HCT116 (cell line): Measurements from ENCODE around the gene HHATL.

Experiments used
- CEBPB ChIP-seq: IDR thresholded peaks from 2 replicates; pipeline ENCODE4 v1.6.1; 2012; ENCODE audit warnings: low read depth
- EGR1 ChIP-seq: IDR thresholded peaks from 2 replicates; pipeline ENCODE4 v1.6.1; 2012; ENCODE audit warnings: low read depth
- EZH2 ChIP-seq: fragments of 200-600 bp; sonication (generic); IDR thresholded peaks from 2 replicates; pipeline ENCODE4 v1.6.1; 2017; ENCODE audit warnings: antibody characterized with exemption, mixed run types
- EZH2phosphoT487 ChIP-seq: fragments of 200-600 bp; IDR thresholded peaks from 2 replicates; pipeline ENCODE4 v1.6.1; 2018; ENCODE audit warnings: antibody characterized with exemption, borderline replicate concordance
- JUND ChIP-seq: IDR thresholded peaks from 2 replicates; pipeline ENCODE4 v1.6.1; 2012
- POLR2A ChIP-seq: IDR thresholded peaks from 2 replicates; pipeline ENCODE4 v1.7.0; 2011; ENCODE audit warnings: borderline replicate concordance; ENCODE audit not compliant: insufficient read depth, insufficient read length; ENCODE audit errors: extremely low read depth
- RAD21 ChIP-seq: IDR thresholded peaks from 2 replicates; pipeline ENCODE4 v1.6.1; 2012; ENCODE audit warnings: low read depth, mild to moderate bottlenecking
- TCF7L2 ChIP-seq: IDR thresholded peaks from 2 replicates; pipeline ENCODE4 v1.7.0; 2011; ENCODE audit warnings: borderline replicate concordance, inconsistent platforms; ENCODE audit not compliant: insufficient read depth, insufficient read length; ENCODE audit errors: extremely low read depth
- YY1 ChIP-seq: IDR thresholded peaks from 2 replicates; pipeline ENCODE4 v1.6.1; 2011; ENCODE audit warnings: low read length, low read depth, moderate library complexity, mild to moderate bottlenecking; ENCODE audit not compliant: insufficient replicate concordance; ENCODE audit errors: extremely low read depth
- TF ChIP-seq, protein P1 (sequence below), 3 experiments: fragments of 200-600 bp in 1 of 3; sonication (generic) in 1 of 3; IDR thresholded peaks in 2 of 3; conservative IDR thresholded peaks in 1 of 3; 2 replicates each; pipeline ENCODE4 v1.5.1; 2012 to 2017; ENCODE audit warnings: low read depth in 2 of 3, low read length in 2 of 3, antibody characterized with exemption in 1 of 3, borderline replicate concordance in 1 of 3, control low read depth in 1 of 3, mild to moderate bottlenecking in 1 of 3, mixed read lengths in 1 of 3, mixed run types in 1 of 3, moderate library complexity in 1 of 3; ENCODE audit not compliant: insufficient read depth in 1 of 3
- TF ChIP-seq, protein P2 (sequence below): IDR thresholded peaks from 2 replicates; pipeline ENCODE4 v1.6.1; 2012
- TF ChIP-seq, protein P3 (sequence below): IDR thresholded peaks from 2 replicates; pipeline ENCODE4 v1.6.1; 2012; ENCODE audit warnings: low read depth
- TF ChIP-seq, protein P4 (sequence below): IDR thresholded peaks from 2 replicates; pipeline ENCODE4 v1.6.1; 2011; ENCODE audit warnings: mild to moderate bottlenecking, low read length, moderate library complexity; ENCODE audit not compliant: insufficient replicate concordance; ENCODE audit errors: extremely low read depth

DNA sequence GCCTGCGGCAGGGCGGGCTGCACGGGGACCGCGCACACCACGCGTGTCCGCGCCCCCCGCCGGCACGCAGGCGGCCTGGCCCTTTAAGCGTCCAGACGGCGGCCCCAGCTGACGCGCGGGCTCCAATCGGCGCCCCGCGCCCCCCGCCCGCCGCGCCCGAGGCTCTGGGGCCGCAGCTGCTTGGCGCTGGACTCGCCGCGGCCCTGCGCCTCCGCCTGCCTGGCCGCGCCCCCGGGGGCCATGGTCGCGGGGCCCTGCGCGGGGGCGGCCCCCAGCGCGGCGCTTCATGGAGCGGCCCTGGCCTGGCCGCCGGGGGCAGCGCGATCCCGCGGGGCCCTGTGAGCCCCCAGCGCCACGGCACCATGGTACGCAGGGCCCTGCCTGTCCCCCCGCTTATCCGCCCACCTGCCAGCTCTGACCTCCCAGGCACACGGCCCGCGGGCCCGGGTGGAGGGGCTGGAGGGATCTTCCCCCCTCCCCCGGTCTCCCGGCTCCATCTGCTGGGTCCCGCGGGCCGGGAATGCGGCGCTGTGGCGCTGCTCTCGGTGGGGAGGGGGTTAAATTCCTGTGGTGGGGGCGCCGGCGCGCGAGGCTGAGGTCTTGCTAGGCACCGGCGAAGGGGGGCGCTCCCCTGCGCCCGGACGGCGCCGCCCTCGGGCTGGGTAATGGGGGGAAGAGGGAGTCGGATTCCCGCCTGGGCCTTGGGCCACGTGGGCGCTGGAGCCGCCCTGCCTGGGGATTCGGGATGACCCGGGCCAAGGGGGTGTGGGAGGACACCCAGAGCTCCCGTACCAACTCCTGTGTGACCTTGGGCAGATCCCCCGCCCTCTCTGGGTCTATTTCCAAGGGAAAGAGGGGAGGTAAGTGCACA is 48.0 kb downstream of the HHATL start:
- TF ChIP-seq, protein P1, sequence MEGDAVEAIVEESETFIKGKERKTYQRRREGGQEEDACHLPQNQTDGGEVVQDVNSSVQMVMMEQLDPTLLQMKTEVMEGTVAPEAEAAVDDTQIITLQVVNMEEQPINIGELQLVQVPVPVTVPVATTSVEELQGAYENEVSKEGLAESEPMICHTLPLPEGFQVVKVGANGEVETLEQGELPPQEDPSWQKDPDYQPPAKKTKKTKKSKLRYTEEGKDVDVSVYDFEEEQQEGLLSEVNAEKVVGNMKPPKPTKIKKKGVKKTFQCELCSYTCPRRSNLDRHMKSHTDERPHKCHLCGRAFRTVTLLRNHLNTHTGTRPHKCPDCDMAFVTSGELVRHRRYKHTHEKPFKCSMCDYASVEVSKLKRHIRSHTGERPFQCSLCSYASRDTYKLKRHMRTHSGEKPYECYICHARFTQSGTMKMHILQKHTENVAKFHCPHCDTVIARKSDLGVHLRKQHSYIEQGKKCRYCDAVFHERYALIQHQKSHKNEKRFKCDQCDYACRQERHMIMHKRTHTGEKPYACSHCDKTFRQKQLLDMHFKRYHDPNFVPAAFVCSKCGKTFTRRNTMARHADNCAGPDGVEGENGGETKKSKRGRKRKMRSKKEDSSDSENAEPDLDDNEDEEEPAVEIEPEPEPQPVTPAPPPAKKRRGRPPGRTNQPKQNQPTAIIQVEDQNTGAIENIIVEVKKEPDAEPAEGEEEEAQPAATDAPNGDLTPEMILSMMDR (IDR thresholded peaks at IDR 0.05 in 2 of 3, conservative IDR thresholded peaks at IDR 0.05 in 1 of 3; ENCODE audit: borderline replicate concordance in 1 of 3, insufficient read depth in 1 of 3, low read depth in 2 of 3, low read length in 2 of 3) = 0 out of 6 replicates have a peak, but pooled peaks of 1 of the 3 experiments have one; percentile 18
- TF ChIP-seq TCF7L2 = no peak
- TF ChIP-seq POLR2A = no peak
- TF ChIP-seq, protein P2, sequence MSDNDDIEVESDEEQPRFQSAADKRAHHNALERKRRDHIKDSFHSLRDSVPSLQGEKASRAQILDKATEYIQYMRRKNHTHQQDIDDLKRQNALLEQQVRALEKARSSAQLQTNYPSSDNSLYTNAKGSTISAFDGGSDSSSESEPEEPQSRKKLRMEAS = no peak
- peak; percentile 32 for TF ChIP-seq YY1
- no peak for TF ChIP-seq EGR1
- TF ChIP-seq EZH2 = no peak
- TF ChIP-seq CEBPB = no peak
- TF ChIP-seq, protein P3, sequence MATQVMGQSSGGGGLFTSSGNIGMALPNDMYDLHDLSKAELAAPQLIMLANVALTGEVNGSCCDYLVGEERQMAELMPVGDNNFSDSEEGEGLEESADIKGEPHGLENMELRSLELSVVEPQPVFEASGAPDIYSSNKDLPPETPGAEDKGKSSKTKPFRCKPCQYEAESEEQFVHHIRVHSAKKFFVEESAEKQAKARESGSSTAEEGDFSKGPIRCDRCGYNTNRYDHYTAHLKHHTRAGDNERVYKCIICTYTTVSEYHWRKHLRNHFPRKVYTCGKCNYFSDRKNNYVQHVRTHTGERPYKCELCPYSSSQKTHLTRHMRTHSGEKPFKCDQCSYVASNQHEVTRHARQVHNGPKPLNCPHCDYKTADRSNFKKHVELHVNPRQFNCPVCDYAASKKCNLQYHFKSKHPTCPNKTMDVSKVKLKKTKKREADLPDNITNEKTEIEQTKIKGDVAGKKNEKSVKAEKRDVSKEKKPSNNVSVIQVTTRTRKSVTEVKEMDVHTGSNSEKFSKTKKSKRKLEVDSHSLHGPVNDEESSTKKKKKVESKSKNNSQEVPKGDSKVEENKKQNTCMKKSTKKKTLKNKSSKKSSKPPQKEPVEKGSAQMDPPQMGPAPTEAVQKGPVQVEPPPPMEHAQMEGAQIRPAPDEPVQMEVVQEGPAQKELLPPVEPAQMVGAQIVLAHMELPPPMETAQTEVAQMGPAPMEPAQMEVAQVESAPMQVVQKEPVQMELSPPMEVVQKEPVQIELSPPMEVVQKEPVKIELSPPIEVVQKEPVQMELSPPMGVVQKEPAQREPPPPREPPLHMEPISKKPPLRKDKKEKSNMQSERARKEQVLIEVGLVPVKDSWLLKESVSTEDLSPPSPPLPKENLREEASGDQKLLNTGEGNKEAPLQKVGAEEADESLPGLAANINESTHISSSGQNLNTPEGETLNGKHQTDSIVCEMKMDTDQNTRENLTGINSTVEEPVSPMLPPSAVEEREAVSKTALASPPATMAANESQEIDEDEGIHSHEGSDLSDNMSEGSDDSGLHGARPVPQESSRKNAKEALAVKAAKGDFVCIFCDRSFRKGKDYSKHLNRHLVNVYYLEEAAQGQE = no peak
- TF ChIP-seq, protein P4, sequence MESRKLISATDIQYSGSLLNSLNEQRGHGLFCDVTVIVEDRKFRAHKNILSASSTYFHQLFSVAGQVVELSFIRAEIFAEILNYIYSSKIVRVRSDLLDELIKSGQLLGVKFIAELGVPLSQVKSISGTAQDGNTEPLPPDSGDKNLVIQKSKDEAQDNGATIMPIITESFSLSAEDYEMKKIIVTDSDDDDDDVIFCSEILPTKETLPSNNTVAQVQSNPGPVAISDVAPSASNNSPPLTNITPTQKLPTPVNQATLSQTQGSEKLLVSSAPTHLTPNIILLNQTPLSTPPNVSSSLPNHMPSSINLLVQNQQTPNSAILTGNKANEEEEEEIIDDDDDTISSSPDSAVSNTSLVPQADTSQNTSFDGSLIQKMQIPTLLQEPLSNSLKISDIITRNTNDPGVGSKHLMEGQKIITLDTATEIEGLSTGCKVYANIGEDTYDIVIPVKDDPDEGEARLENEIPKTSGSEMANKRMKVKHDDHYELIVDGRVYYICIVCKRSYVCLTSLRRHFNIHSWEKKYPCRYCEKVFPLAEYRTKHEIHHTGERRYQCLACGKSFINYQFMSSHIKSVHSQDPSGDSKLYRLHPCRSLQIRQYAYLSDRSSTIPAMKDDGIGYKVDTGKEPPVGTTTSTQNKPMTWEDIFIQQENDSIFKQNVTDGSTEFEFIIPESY = no peak
- TF ChIP-seq RAD21 = no peak
- no peak for TF ChIP-seq EZH2phosphoT487
- TF ChIP-seq JUND = no peak
